Endothelial cell of umbilical vein (primary cell): ENCODE measurements around the gene TSPAN8. TPM values are rescaled to one million over a fixed set of nuclear protein-coding genes. Genes with fewer than 3 reads are reported as not detected.

Experiments
- BruUV-seq: library from RNA; stranded (reverse); fragments of 400-500 nt; replicated peaks from 2 replicates; lab custom pipeline; 2021; lab: Mats Ljungman, UMichigan
- CTCF ChIA-PET: fragments of 300-600, 350-600 bp; sonication (Branson Sonifier 250); formaldehyde crosslinking; loops from one replicate; lab custom pipeline; 2021; ENCODE audit warnings: antibody characterized with exemption, inconsistent platforms; lab: Charles Lee
- POLR2A ChIA-PET: fragments of 300-600, 350-600 bp; sonication (Branson Sonifier 250); formaldehyde crosslinking; loops from one replicate; lab custom pipeline; 2021; ENCODE audit warnings: antibody characterized with exemption, inconsistent platforms; lab: Charles Lee
- DNase-seq: peaks from one replicate; pipeline ENCODE4 v3.0.0-alpha.2; 2011; ENCODE audit warnings: low read depth, low spot score
- FAIRE-seq: peaks from 2 replicates; lab custom pipeline; 2011; peaks lifted over from hg19 to GRCh38; lab: Jason Lieb, UNC
- H2AFZ ChIP-seq: 2 replicates; pipeline ENCODE4 v1.6.0; 2012; ENCODE audit warnings: low read depth, low read length, control low read depth, inconsistent platforms
- H3K27ac ChIP-seq: 2 replicates; pipeline ENCODE4 v1.5.1; 2011; ENCODE audit warnings: low read depth, mild to moderate bottlenecking, control low read depth, low read length, moderate library complexity; ENCODE audit not compliant: insufficient read depth
- H3K27me3 ChIP-seq, 2 experiments: 2 replicates each; pipeline versions ENCODE4 v1.6.0 to v1.6.1; 2011; ENCODE audit warnings: low read length in 2 of 2, mixed read lengths in 1 of 2; ENCODE audit not compliant: control insufficient read depth in 2 of 2, insufficient read depth in 2 of 2
- H3K36me3 ChIP-seq, 2 experiments: 2 replicates in 1 of 2; 3 replicates in 1 of 2; pipeline ENCODE4 v1.5.1; 2011; ENCODE audit warnings: low read length in 2 of 2, mild to moderate bottlenecking in 1 of 2, moderate library complexity in 1 of 2; ENCODE audit not compliant: control insufficient read depth in 2 of 2, insufficient read depth in 2 of 2; ENCODE audit errors: extremely low read depth in 1 of 2
- H3K4me1 ChIP-seq: 3 replicates; pipeline ENCODE4 v1.5.1; 2011; ENCODE audit warnings: mild to moderate bottlenecking, low read length; ENCODE audit not compliant: control insufficient read depth, insufficient read depth; ENCODE audit errors: extremely low read depth
- H3K4me2 ChIP-seq: 2 replicates; pipeline ENCODE4 v1.6.1; 2011; ENCODE audit warnings: low read length, control low read depth, mixed read lengths; ENCODE audit not compliant: insufficient read depth
- H3K4me3 ChIP-seq, 3 experiments: fragments of 200-600 bp in 1 of 3; sonication (generic), shearing (Covaris generic) in 1 of 3; replicated peaks in 1 of 3; 2 replicates each; pipeline ENCODE4 v1.5.1; 2011 to 2016; ENCODE audit warnings: control low read depth in 3 of 3, low read length in 3 of 3, mild to moderate bottlenecking in 2 of 3, inconsistent platforms in 1 of 3, low read depth in 1 of 3, moderate library complexity in 1 of 3; ENCODE audit not compliant: insufficient read depth in 1 of 3
- H3K79me2 ChIP-seq: 2 replicates; pipeline ENCODE4 v1.6.0; 2012; ENCODE audit warnings: low read length, inconsistent platforms; ENCODE audit not compliant: control insufficient read depth, insufficient read depth
- H3K9ac ChIP-seq: replicated peaks from 2 replicates; pipeline ENCODE3; 2011; ENCODE audit warnings: low read length, control low read depth; ENCODE audit not compliant: insufficient read depth; ENCODE audit errors: extremely low read depth
- H3K9me1 ChIP-seq: replicated peaks from 3 replicates; pipeline ENCODE4 v1.6.0; 2011; ENCODE audit warnings: mild to moderate bottlenecking, low read length; ENCODE audit not compliant: control insufficient read depth, insufficient read depth; ENCODE audit errors: extremely low read depth
- H3K9me3 ChIP-seq: replicated peaks from 2 replicates; pipeline ENCODE4 v1.5.1; 2012; ENCODE audit warnings: low read length, inconsistent platforms; ENCODE audit not compliant: control insufficient read depth, insufficient read depth
- H4K20me1 ChIP-seq: replicated peaks from 2 replicates; pipeline ENCODE3; 2011; ENCODE audit warnings: mild to moderate bottlenecking, low read length; ENCODE audit not compliant: control insufficient read depth, insufficient read depth; ENCODE audit errors: extremely low read depth
- EZH2 ChIP-seq: IDR thresholded peaks from 2 replicates; pipeline ENCODE4 v1.6.1; 2012; ENCODE audit warnings: borderline replicate concordance, low read depth, mild to moderate bottlenecking, moderate library complexity, low read length, inconsistent platforms; ENCODE audit not compliant: severe bottlenecking
- GATA2 ChIP-seq: IDR thresholded peaks from 2 replicates; pipeline ENCODE4 v1.7.0; 2011; ENCODE audit warnings: low read depth, mild to moderate bottlenecking, moderate library complexity, mixed read lengths, low read length; ENCODE audit not compliant: insufficient read length, insufficient read depth
- JUN ChIP-seq: IDR thresholded peaks from 2 replicates; pipeline ENCODE4 v1.6.1; 2011; ENCODE audit warnings: borderline replicate concordance, low read depth; ENCODE audit not compliant: insufficient read length, insufficient read depth
- POLR2A ChIP-seq: IDR thresholded peaks from 2 replicates; pipeline ENCODE4 v1.6.1; 2012; ENCODE audit warnings: low read depth, mild to moderate bottlenecking, control low read depth, low read length
- POLR2AphosphoS5 ChIP-seq: IDR thresholded peaks from 2 replicates; pipeline ENCODE4 v1.6.1; 2012; ENCODE audit warnings: low read depth, mild to moderate bottlenecking, control low read depth, low read length, moderate library complexity; ENCODE audit not compliant: insufficient read depth
- dilution Hi-C: fragments of 300-500 bp; cut with MboI; formaldehyde crosslinking; loops from one replicate; pipeline ENCODE4 v1.15.0; 2019; ENCODE audit warnings: low sequenced_read_pairs; ENCODE audit not compliant: extremely low pct_ligation_motif_present
- intact Hi-C: fragments of 100-400 bp; cut with micrococcal nuclease; formaldehyde crosslinking; loops from one replicate; pipeline ENCODE4 v1.10.0; 2022
- polyA plus RNA-seq, 4 experiments: library from polyadenylated mRNA; depleted of rRNA in 3 of 4; stranded (reverse) in 3 of 4; unstranded in 1 of 4; fragments of >200 nt; gene quantifications; 2 replicates each; pipeline versions ENCODE4 v1.2.1 to v1.2.3, GENCODE V29; 2011 to 2012; ENCODE audit warnings: missing spikeins in 1 of 4
- total RNA-seq: library from RNA; stranded (reverse); gene quantifications from 2 replicates; pipeline ENCODE4 v1.2.3, GENCODE V29; 2021
- TF ChIP-seq, protein P1 (sequence below), 2 donors: IDR thresholded peaks; 1 replicate in 1 of 2; 2 replicates in 1 of 2; pipeline ENCODE4 v1.5.1; 2011; ENCODE audit warnings: low read length in 2 of 2, mild to moderate bottlenecking in 2 of 2, moderate library complexity in 2 of 2, control low read depth in 1 of 2, inconsistent platforms in 1 of 2, low read depth in 1 of 2; ENCODE audit not compliant: insufficient read depth in 1 of 2; ENCODE audit errors: extremely low read depth in 1 of 2

The TSPAN8 gene
- total and polyA plus RNA-seq, 2 donors (not counting 3 experiments of a cell fraction or from before 2014, with no cell fraction given): 1.2 to 1.6 TPM

DNA sequence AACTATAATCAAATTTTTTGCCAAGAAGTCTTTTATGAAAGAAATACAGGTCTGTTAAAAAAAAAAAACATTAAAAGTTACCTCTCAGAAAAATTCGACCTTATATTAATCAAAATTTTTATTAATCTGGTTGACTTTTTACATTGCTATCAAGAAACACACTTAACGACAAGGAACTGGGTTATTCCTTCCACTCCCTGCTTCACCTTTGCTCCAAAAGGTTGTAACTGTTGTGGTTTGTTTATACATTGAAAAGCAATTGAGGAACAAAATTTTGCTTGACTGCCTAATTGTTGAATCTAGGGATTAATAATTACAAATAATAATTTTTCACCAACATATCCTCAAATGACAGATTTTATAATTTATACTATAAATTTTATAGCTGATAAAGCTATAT, 28.4 kb downstream of the TSPAN8 start:
- FAIRE-seq (no peak), DNase-seq (no peak)
- H3K9ac ChIP-seq: no peak overlapping the region
- POLR2A ChIA-PET: no interaction called here
- dilution Hi-C loops (no loop called here), intact Hi-C loops (loop anchor here (5.0 kb wide), 1 partner anchor 47 kb away; no protein-coding TSS in a partner anchor)
- CTCF ChIA-PET: no interaction called here
- no peak for TF ChIP-seq POLR2A
- no peak for TF ChIP-seq POLR2AphosphoS5
- no peak for TF ChIP-seq JUN
- TF ChIP-seq GATA2: no peak
- TF ChIP-seq EZH2: no peak
- TF ChIP-seq, protein P1, sequence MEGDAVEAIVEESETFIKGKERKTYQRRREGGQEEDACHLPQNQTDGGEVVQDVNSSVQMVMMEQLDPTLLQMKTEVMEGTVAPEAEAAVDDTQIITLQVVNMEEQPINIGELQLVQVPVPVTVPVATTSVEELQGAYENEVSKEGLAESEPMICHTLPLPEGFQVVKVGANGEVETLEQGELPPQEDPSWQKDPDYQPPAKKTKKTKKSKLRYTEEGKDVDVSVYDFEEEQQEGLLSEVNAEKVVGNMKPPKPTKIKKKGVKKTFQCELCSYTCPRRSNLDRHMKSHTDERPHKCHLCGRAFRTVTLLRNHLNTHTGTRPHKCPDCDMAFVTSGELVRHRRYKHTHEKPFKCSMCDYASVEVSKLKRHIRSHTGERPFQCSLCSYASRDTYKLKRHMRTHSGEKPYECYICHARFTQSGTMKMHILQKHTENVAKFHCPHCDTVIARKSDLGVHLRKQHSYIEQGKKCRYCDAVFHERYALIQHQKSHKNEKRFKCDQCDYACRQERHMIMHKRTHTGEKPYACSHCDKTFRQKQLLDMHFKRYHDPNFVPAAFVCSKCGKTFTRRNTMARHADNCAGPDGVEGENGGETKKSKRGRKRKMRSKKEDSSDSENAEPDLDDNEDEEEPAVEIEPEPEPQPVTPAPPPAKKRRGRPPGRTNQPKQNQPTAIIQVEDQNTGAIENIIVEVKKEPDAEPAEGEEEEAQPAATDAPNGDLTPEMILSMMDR (IDR thresholded peaks at IDR 0.05; ENCODE audit: extremely low read depth in 1 of 2, insufficient read depth in 1 of 2, low read depth in 1 of 2, low read length in 2 of 2): no peak
- H3K4me2 ChIP-seq: no peak overlapping the region
- H3K36me3 ChIP-seq: no peaks in the 10 kb centered on the region
- H4K20me1 ChIP-seq: no peaks in the 10 kb centered on the region
- H3K9me1 ChIP-seq: no peaks in the 10 kb centered on the region
- H3K79me2 ChIP-seq: no peaks in the 10 kb centered on the region
- no peaks in the 10 kb centered on the region for H3K9me3 ChIP-seq
- H3K4me3 ChIP-seq: no peak overlapping the region
- no TSS peak for BruUV-seq
- no peaks in the 10 kb centered on the region for H3K27me3 ChIP-seq
- H3K27ac ChIP-seq: no peak overlapping the region
- no peaks in the 10 kb centered on the region for H3K4me1 ChIP-seq
- H2AFZ ChIP-seq: no peak overlapping the region
